ENCODE data around the gene GNPTG.

DNA sequence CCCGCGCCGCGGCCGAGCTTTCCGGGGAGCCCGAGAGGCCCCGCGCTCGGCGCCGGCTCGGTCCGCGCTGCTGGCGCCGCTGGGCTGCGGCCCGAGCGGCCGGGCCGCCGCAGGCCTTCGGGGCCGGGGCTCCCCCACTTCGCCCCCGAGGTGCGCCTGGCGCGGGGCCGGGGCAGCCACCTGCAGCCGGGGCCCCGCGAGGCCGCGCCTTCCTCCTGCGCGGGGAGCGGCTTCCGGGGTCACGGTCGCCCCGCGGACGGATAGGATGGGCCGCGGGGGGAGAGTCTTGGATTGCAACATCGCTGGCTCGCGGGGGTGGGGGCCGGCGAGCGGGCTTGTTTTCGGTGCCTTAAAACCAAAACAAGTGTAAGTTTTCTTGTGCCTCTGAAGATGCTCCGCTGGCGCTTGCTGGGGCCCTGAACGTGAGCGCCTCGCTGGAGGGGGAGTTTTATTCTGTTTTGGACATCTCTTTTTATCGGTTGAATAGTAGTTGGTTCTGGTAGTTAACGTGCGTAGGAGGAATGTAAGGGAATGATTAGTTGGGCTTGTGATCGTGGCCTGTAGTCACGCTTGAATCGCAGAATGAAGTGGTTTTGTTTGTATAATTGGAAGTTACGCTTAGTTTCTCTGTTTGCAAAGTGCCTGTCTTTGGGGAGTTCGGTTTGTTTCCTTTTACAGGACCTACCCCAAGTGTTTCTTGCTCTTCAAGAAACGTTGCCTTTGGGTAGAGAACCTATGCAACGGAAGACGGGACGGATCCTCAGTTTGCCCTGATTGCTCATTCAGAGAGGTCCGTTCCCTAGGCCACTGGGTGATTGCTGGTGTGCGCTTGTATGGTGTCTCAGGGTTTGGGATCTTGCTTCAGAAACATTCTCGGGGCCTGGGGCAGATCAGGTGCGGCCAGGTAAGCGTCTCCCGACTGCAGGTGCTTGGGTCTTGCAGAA lies 41.6 kb upstream of the GNPTG start:
- no peak for TF ChIP-seq CTCF (IDR thresholded peaks at IDR 0.05)
- TF ChIP-seq EZH2 (IDR thresholded peaks at IDR 0.05; ENCODE audit: borderline replicate concordance, insufficient read depth, low read depth, low read length, poor library complexity, severe bottlenecking), result no peak
